Measurements from ENCODE around the gene NBL1. TPM values are rescaled to one million over a fixed set of nuclear protein-coding genes. Genes with fewer than 3 reads are reported as not detected.

Gene NBL1
- polyA plus RNA-seq, 3 donors = 0.07 TPM; not detected in 2

GRCh38 chr1:19680644-19681043 is 36.5 kb downstream of the NBL1 start:
- WGBS (ENCODE audit: insufficient coverage) = no CpG with 5 or more reads among the region's 7 CpGs
- Histone ChIP-seq H3K4me3 (replicated peaks in 1 of 3; ENCODE audit: low read depth in 2 of 3, low read length in 3 of 3) (no peak overlapping the region), H3K4me1 (ENCODE audit: control insufficient read depth in 1 of 2, insufficient read depth in 2 of 2, low read length in 2 of 2) (no peaks in the 10 kb centered on the region), H3K36me3 (replicated peaks in 1 of 2; ENCODE audit: control insufficient read depth in 1 of 2, insufficient read depth in 2 of 2, low read length in 2 of 2) (peaks cover 2 to 12% of the 10 kb centered on the region in 2 donors), H4K20me1 (ENCODE audit: insufficient read depth, low read length) (no peaks in the 10 kb centered on the region), H3K27ac (ENCODE audit: low read depth in 1 of 2, low read length in 2 of 2) (no peak overlapping the region), H3K79me2 (ENCODE audit: insufficient read depth, low read length) (no peaks in the 10 kb centered on the region), H2AFZ (ENCODE audit: insufficient read depth, low read depth, low read length, poor library complexity, severe bottlenecking) (no peak overlapping the region), H3K9ac (ENCODE audit: insufficient read depth, low read length, poor library complexity, severe bottlenecking) (no peak overlapping the region), H3K4me2 (replicated peaks; ENCODE audit: extremely low read depth, low read length, poor library complexity, severe bottlenecking) (no peak overlapping the region), H3K27me3 (ENCODE audit: control insufficient read depth in 2 of 2, insufficient read depth in 2 of 2, low read length in 2 of 2) (no peaks in the 10 kb centered on the region), H3K9me3 (replicated peaks in 1 of 2; ENCODE audit: control insufficient read depth in 1 of 2, insufficient read depth in 1 of 2, low read length in 2 of 2) (no peaks in the 10 kb centered on the region)
- intact Hi-C loops (cut with micrococcal nuclease) = no loop called here
- Mint-ChIP-seq H3K27me3 (ENCODE audit: low read depth in 3 of 3) (peaks cover 1 to 5% (median 1%) of the 10 kb centered on the region in 3 donors), H3K36me3 (peaks cover 6 to 10% of the 10 kb centered on the region in 2 donors), H3K9me3 (no peaks in the 10 kb centered on the region), H3K4me3 (no peak overlapping the region), H3K27ac (no peak overlapping the region), H3K4me1 (no peaks in the 10 kb centered on the region)
- DNase-seq = no peak
- TF ChIP-seq, protein P1, sequence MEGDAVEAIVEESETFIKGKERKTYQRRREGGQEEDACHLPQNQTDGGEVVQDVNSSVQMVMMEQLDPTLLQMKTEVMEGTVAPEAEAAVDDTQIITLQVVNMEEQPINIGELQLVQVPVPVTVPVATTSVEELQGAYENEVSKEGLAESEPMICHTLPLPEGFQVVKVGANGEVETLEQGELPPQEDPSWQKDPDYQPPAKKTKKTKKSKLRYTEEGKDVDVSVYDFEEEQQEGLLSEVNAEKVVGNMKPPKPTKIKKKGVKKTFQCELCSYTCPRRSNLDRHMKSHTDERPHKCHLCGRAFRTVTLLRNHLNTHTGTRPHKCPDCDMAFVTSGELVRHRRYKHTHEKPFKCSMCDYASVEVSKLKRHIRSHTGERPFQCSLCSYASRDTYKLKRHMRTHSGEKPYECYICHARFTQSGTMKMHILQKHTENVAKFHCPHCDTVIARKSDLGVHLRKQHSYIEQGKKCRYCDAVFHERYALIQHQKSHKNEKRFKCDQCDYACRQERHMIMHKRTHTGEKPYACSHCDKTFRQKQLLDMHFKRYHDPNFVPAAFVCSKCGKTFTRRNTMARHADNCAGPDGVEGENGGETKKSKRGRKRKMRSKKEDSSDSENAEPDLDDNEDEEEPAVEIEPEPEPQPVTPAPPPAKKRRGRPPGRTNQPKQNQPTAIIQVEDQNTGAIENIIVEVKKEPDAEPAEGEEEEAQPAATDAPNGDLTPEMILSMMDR (IDR thresholded peaks at IDR 0.05) = no peak

- no peak overlapping the region for H2AFZ ChIP-seq (ENCODE audit: insufficient read depth, low read depth, low read length, poor library complexity, severe bottlenecking)
- H3K27me3 ChIP-seq (ENCODE audit: control insufficient read depth in 2 of 2, insufficient read depth in 2 of 2, low read length in 2 of 2) = no peaks in the 10 kb centered on the region
- TF ChIP-seq, protein P1 (IDR thresholded peaks at IDR 0.05) = no peak
- Mint-ChIP-seq H3K9me3 (peaks cover 0 to under 1% (median 0%) of the 10 kb centered on the region in 7 donors), H3K27ac (no peak overlapping the region), H3K4me1 (no peaks in the 10 kb centered on the region), H3K36me3 (peaks cover 12 to 17% of the 10 kb centered on the region in 2 donors), H3K27me3 (ENCODE audit: low read depth in 3 of 3) (peaks cover 1 to 3% (median 1%) of the 10 kb centered on the region in 3 donors), H3K4me3 (no peak overlapping the region)
- intact Hi-C loops (cut with micrococcal nuclease) = no loop called here
- no peak overlapping the region for H3K27ac ChIP-seq (ENCODE audit: low read depth in 1 of 2, low read length in 2 of 2)
- H3K79me2 ChIP-seq (ENCODE audit: insufficient read depth, low read length) = no peaks in the 10 kb centered on the region
- H3K4me1 ChIP-seq (ENCODE audit: control insufficient read depth in 1 of 2, insufficient read depth in 2 of 2, low read length in 2 of 2) = no peaks in the 10 kb centered on the region
- no peak for DNase-seq
- no peak overlapping the region for H3K9ac ChIP-seq (ENCODE audit: insufficient read depth, low read length, poor library complexity, severe bottlenecking)
- H4K20me1 ChIP-seq (ENCODE audit: insufficient read depth, low read length) = no peaks in the 10 kb centered on the region
- 100% methylated on average over 3 of the region's 3 CpGs for WGBS (ENCODE audit: insufficient coverage)
- no peaks in the 10 kb centered on the region for H3K9me3 ChIP-seq (replicated peaks in 1 of 2; ENCODE audit: control insufficient read depth in 1 of 2, insufficient read depth in 1 of 2, low read length in 2 of 2)
- H3K4me2 ChIP-seq (replicated peaks; ENCODE audit: extremely low read depth, low read length, poor library complexity, severe bottlenecking) = no peak overlapping the region
- H3K36me3 ChIP-seq (replicated peaks in 1 of 2; ENCODE audit: control insufficient read depth in 1 of 2, insufficient read depth in 2 of 2, low read length in 2 of 2) = peaks cover 2 to 12% of the 10 kb centered on the region in 2 donors
- H3K4me3 ChIP-seq (replicated peaks in 1 of 3; ENCODE audit: low read depth in 2 of 3, low read length in 3 of 3) = no peak overlapping the region
These were observed 38.1 kb downstream of the NBL1 start for GRCh38 chr1:19682257-19682656.
